PC-3 (cell line): ENCODE results near the gene GSTO1.

Source experiments
- CTCF ChIP-seq: fragments of 300-600 bp; sonication (generic); conservative IDR thresholded peaks from 2 replicates; pipeline ENCODE4 v1.5.1; 2017; ENCODE audit warnings: antibody characterized with exemption, low read depth, mild to moderate bottlenecking, low read length
- EZH2 ChIP-seq: fragments of 300-600 bp; sonication (generic); IDR thresholded peaks from one replicate; pipeline ENCODE4 v1.6.1; 2017; ENCODE audit warnings: antibody characterized with exemption, mild to moderate bottlenecking, low read length; ENCODE audit not compliant: unreplicated experiment

GRCh38 chr10:104256335-104256961, 1.8 kb downstream of the GSTO1 start:
- TF ChIP-seq EZH2: no peak
- TF ChIP-seq CTCF: no peak
